Karpas-422 (cell line): ENCODE results near the gene CSTPP1. TPM values are rescaled to one million over a fixed set of nuclear protein-coding genes. Genes with fewer than 3 reads are reported as not detected.
"Not testable (repeated sequence)": the region's sequence is repeated elsewhere in the genome, so short reads cannot be mapped to it uniquely, and the experiment has no call there.

Experiments
- DNase-seq: peaks from one replicate; pipeline ENCODE4 v3.0.0-alpha.2; 2015
- H2AFZ ChIP-seq: fragments of 200-600 bp; sonication (generic); 2 replicates; pipeline ENCODE4 v1.6.1; 2014; ENCODE audit warnings: antibody characterized with exemption, low read length, mixed read lengths
- H3K27ac ChIP-seq: fragments of 200-600 bp; sonication (generic); 2 replicates; pipeline ENCODE4 v1.5.1; 2014; ENCODE audit warnings: mild to moderate bottlenecking, low read length, moderate library complexity
- H3K27me3 ChIP-seq: fragments of 200-600 bp; sonication (generic); 2 replicates; pipeline ENCODE4 v1.6.1; 2014; ENCODE audit warnings: low read length, mixed read lengths
- H3K36me3 ChIP-seq: fragments of 200-600 bp; sonication (generic); 2 replicates; pipeline ENCODE4 v1.6.1; 2014; ENCODE audit warnings: low read length, mixed read lengths; ENCODE audit not compliant: insufficient read depth
- H3K4me1 ChIP-seq: fragments of 200-600 bp; sonication (generic); 2 replicates; pipeline ENCODE4 v1.6.1; 2014; ENCODE audit warnings: mild to moderate bottlenecking, low read length, mixed read lengths
- H3K4me2 ChIP-seq: fragments of 200-600 bp; sonication (generic); 2 replicates; pipeline ENCODE4 v1.6.1; 2014; ENCODE audit warnings: low read length, low read depth, mild to moderate bottlenecking; ENCODE audit not compliant: poor library complexity, severe bottlenecking
- H3K4me3 ChIP-seq: fragments of 200-600 bp; sonication (generic); 2 replicates; pipeline ENCODE4 v1.5.1; 2014; ENCODE audit warnings: mild to moderate bottlenecking, antibody characterized with exemption, low read length, mixed read lengths
- H3K79me2 ChIP-seq: fragments of 200-600 bp; sonication (generic); 2 replicates; pipeline ENCODE4 v1.6.1; 2014; ENCODE audit warnings: mild to moderate bottlenecking, low read length, mixed read lengths
- H3K9ac ChIP-seq: fragments of 200-600 bp; sonication (generic); 2 replicates; pipeline ENCODE4 v1.6.0; 2014; ENCODE audit warnings: low read length
- H3K9me2 ChIP-seq: fragments of 200-600 bp; sonication (generic), shearing (Covaris generic); replicated peaks from 2 replicates; pipeline ENCODE4 v1.6.0; 2014; ENCODE audit warnings: mild to moderate bottlenecking, low read length, moderate library complexity; ENCODE audit not compliant: insufficient read depth
- H3K9me3 ChIP-seq: fragments of 300-700, 200-600 bp; sonication (generic); 2 replicates; pipeline ENCODE4 v1.6.1; 2014; ENCODE audit warnings: low read length, mixed read lengths
- H4K20me1 ChIP-seq: fragments of 200-600 bp; sonication (generic); 2 replicates; pipeline ENCODE4 v1.6.1; 2014; ENCODE audit warnings: mild to moderate bottlenecking, antibody characterized with exemption, low read length, low read depth; ENCODE audit not compliant: insufficient read depth
- total RNA-seq: library from RNA; depleted of rRNA; stranded (reverse); fragments of >200 nt; shearing (Covaris generic); gene quantifications from 2 replicates; pipeline ENCODE4 v1.2.3, GENCODE V29; 2014; ENCODE audit warnings: low replicate concordance

Gene CSTPP1
- total RNA-seq, 1 experiment from 2014 or later, result 78.4 TPM

GRCh38 chr11:47118958-47119688 is 182.6 kb downstream of the CSTPP1 start:
- not testable (repeated sequence) for H3K4me3 ChIP-seq, DNase-seq, H3K9me2 ChIP-seq, H2AFZ ChIP-seq, H4K20me1 ChIP-seq, H3K9me3 ChIP-seq, H3K27ac ChIP-seq, H3K36me3 ChIP-seq, H3K9ac ChIP-seq, H3K4me1 ChIP-seq, H3K4me2 ChIP-seq, H3K79me2 ChIP-seq, H3K27me3 ChIP-seq

- Histone ChIP-seq H3K27ac (no peak overlapping the region), H3K9ac (no peak overlapping the region), H3K9me2 (no peaks in the 10 kb centered on the region), H3K4me1 (peaks cover 15% of the 10 kb centered on the region), H3K4me2 (no peak overlapping the region), H4K20me1 (no peaks in the 10 kb centered on the region), H3K4me3 (no peak overlapping the region), H3K27me3 (no peaks in the 10 kb centered on the region), H3K9me3 (no peaks in the 10 kb centered on the region), H3K79me2 (no peaks in the 10 kb centered on the region), H2AFZ (no peak overlapping the region), H3K36me3 (no peaks in the 10 kb centered on the region)
- DNase-seq, result no peak
Measured at GRCh38 chr11:47121056-47121455, 184.5 kb downstream of the CSTPP1 start.

GRCh38 chr11:47121731-47122130 is 185.2 kb downstream of the CSTPP1 start:
- H3K9me3 ChIP-seq, result no peaks in the 10 kb centered on the region
- no peak overlapping the region for H3K4me3 ChIP-seq
- H3K27me3 ChIP-seq, result no peaks in the 10 kb centered on the region
- no peaks in the 10 kb centered on the region for H3K9me2 ChIP-seq
- no peaks in the 10 kb centered on the region for H4K20me1 ChIP-seq
- no peak overlapping the region for H3K4me2 ChIP-seq
- H2AFZ ChIP-seq, result no peak overlapping the region
- H3K36me3 ChIP-seq, result no peaks in the 10 kb centered on the region
- no peak overlapping the region for H3K27ac ChIP-seq
- no peak overlapping the region for H3K9ac ChIP-seq
- no peaks in the 10 kb centered on the region for H3K79me2 ChIP-seq
- peaks cover 18% of the 10 kb centered on the region for H3K4me1 ChIP-seq
- DNase-seq, result no peak

GRCh38 chr11:47123094-47123493 is 186.5 kb downstream of the CSTPP1 start:
- Histone ChIP-seq H4K20me1 (no peaks in the 10 kb centered on the region), H3K27ac (no peak overlapping the region), H3K9ac (no peak overlapping the region), H3K4me3 (no peak overlapping the region), H3K27me3 (no peaks in the 10 kb centered on the region), H2AFZ (no peak overlapping the region), H3K4me1 (peaks cover 25% of the 10 kb centered on the region), H3K9me3 (no peaks in the 10 kb centered on the region), H3K36me3 (no peaks in the 10 kb centered on the region), H3K9me2 (no peaks in the 10 kb centered on the region), H3K79me2 (no peaks in the 10 kb centered on the region), H3K4me2 (no peak overlapping the region)
- DNase-seq, result no peak

- Histone ChIP-seq H3K27me3 (no peaks in the 10 kb centered on the region), H4K20me1 (no peaks in the 10 kb centered on the region), H3K4me2 (no peak overlapping the region), H3K9me2 (no peaks in the 10 kb centered on the region), H3K4me1 (peaks cover 25% of the 10 kb centered on the region), H3K27ac (peak overlapping the region; percentile 58), H3K9ac (no peak overlapping the region), H3K4me3 (no peak overlapping the region), H3K9me3 (no peaks in the 10 kb centered on the region), H2AFZ (no peak overlapping the region), H3K79me2 (no peaks in the 10 kb centered on the region), H3K36me3 (no peaks in the 10 kb centered on the region)
- no peak for DNase-seq
Measured at GRCh38 chr11:47124675-47125074, 188.1 kb downstream of the CSTPP1 start.

GRCh38 chr11:47125083-47125482 is 188.5 kb downstream of the CSTPP1 start:
- Histone ChIP-seq H3K4me2 (no peak overlapping the region), H3K9ac (no peak overlapping the region), H2AFZ (no peak overlapping the region)

GRCh38 chr11:47127213-47127612 is 190.7 kb downstream of the CSTPP1 start:
- Histone ChIP-seq H3K79me2 (no peaks in the 10 kb centered on the region), H3K9ac (no peak overlapping the region), H2AFZ (no peak overlapping the region), H3K4me1 (peaks cover 35% of the 10 kb centered on the region), H3K36me3 (no peaks in the 10 kb centered on the region), H4K20me1 (no peaks in the 10 kb centered on the region), H3K9me3 (no peaks in the 10 kb centered on the region), H3K9me2 (no peaks in the 10 kb centered on the region), H3K4me2 (no peak overlapping the region), H3K27ac (peak overlapping the region; percentile 31; the same call in 1 of the 2 replicates), H3K27me3 (no peaks in the 10 kb centered on the region), H3K4me3 (no peak overlapping the region)
- DNase-seq, result no peak

More at GRCh38 chr11:47125083-47125482, 188.5 kb downstream of the CSTPP1 start:
- no peaks in the 10 kb centered on the region for H3K9me2 ChIP-seq
- H3K27me3 ChIP-seq, result no peaks in the 10 kb centered on the region
- H3K4me1 ChIP-seq, result peaks cover 25% of the 10 kb centered on the region
- peak overlapping the region; percentile 58 for H3K27ac ChIP-seq
- no peaks in the 10 kb centered on the region for H3K9me3 ChIP-seq
- H3K79me2 ChIP-seq, result no peaks in the 10 kb centered on the region
- no peaks in the 10 kb centered on the region for H4K20me1 ChIP-seq
- H3K4me3 ChIP-seq, result no peak overlapping the region
- H3K36me3 ChIP-seq, result no peaks in the 10 kb centered on the region
- no peak for DNase-seq

GRCh38 chr11:47130543-47130942 is 194.0 kb downstream of the CSTPP1 start:
- H3K27ac ChIP-seq, result peak overlapping the region; percentile 45
- no peaks in the 10 kb centered on the region for H3K9me2 ChIP-seq
- no peaks in the 10 kb centered on the region for H4K20me1 ChIP-seq
- DNase-seq, result no peak
- no peak overlapping the region for H2AFZ ChIP-seq
- H3K4me1 ChIP-seq, result peaks cover 45% of the 10 kb centered on the region
- no peaks in the 10 kb centered on the region for H3K27me3 ChIP-seq
- no peak overlapping the region for H3K4me2 ChIP-seq
- no peaks in the 10 kb centered on the region for H3K79me2 ChIP-seq
- no peak overlapping the region for H3K4me3 ChIP-seq
- no peaks in the 10 kb centered on the region for H3K36me3 ChIP-seq
- no peak overlapping the region for H3K9ac ChIP-seq
- H3K9me3 ChIP-seq, result no peaks in the 10 kb centered on the region
